ENCODE results near the gene ACAN.

- TF ChIP-seq ZNF317 (CRISPR knock-in tag; IDR thresholded peaks at IDR 0.05; ENCODE audit: borderline replicate concordance, low read depth), result no peak
- TF ChIP-seq CTCF (IDR thresholded peaks at IDR 0.05), result no peak
- TF ChIP-seq ZNF396 (CRISPR knock-in tag; IDR thresholded peaks at IDR 0.05; ENCODE audit: borderline replicate concordance), result no peak
- no peak for TF ChIP-seq IRF2 (CRISPR knock-in tag; IDR thresholded peaks at IDR 0.05; ENCODE audit: borderline replicate concordance, low read depth)
- no peak for TF ChIP-seq JUN (CRISPR knock-in tag; IDR thresholded peaks at IDR 0.05)
- no peak for TF ChIP-seq GABPB1 (CRISPR knock-in tag; IDR thresholded peaks at IDR 0.05)
- TF ChIP-seq ZNF121 (CRISPR knock-in tag; IDR thresholded peaks at IDR 0.05), result no peak
These were observed 320 bp upstream of the ACAN start for GRCh38 chr15:88802991-88803240.

All from WTC11 (cell line).